ENCODE results near the gene EFCAB6. TPM values are rescaled to one million over a fixed set of nuclear protein-coding genes. Genes with fewer than 3 reads are reported as not detected.

The EFCAB6 gene
- total and polyA plus RNA-seq, 4 donors = 0.14 to 2.1 (median 0.53) TPM

- H3K36me3 ChIP-seq (ENCODE audit: control insufficient read depth in 4 of 4, insufficient read depth in 3 of 4, low read depth in 1 of 4, low read length in 3 of 4) = no peaks in the 10 kb centered on the region
- no peak for DNase-seq (ENCODE audit: low spot score)
- H3K27me3 ChIP-seq (ENCODE audit: control insufficient read depth in 4 of 4, insufficient read depth in 4 of 4, low read length in 3 of 4) = no peaks in the 10 kb centered on the region
- no peak overlapping the region for H3K27ac ChIP-seq (ENCODE audit: low read depth in 1 of 2, low read length in 2 of 2)
- peaks cover 3 to 17% (median 10%) of the 10 kb centered on the region in 4 donors for H3K4me1 ChIP-seq (ENCODE audit: control insufficient read depth in 4 of 4, insufficient read depth in 4 of 4, low read length in 3 of 4)
- whole genome bisulfite sequencing = 76% methylated on average over 6 of the region's 6 CpGs
- TF ChIP-seq FOXA1 (IDR thresholded peaks at IDR 0.05) = no peak
- no peak for TF ChIP-seq CTCF (IDR thresholded peaks at IDR 0.05; ENCODE audit: low read depth, low read length, missing input control)
- no peak for TF ChIP-seq SP1 (IDR thresholded peaks at IDR 0.05)
- TF ChIP-seq JUND (IDR thresholded peaks at IDR 0.05) = no peak
- TF ChIP-seq NR2F2 (IDR thresholded peaks at IDR 0.05) = no peak
- no peak for TF ChIP-seq GABPA (IDR thresholded peaks at IDR 0.05 in 1 of 2, conservative IDR thresholded peaks at IDR 0.05 in 1 of 2)
- no peak for TF ChIP-seq HNF4G (IDR thresholded peaks at IDR 0.05)
- TF ChIP-seq RXRA (IDR thresholded peaks at IDR 0.05) = no peak
- TF ChIP-seq ZBTB33 (IDR thresholded peaks at IDR 0.05) = no peak
- no peak for TF ChIP-seq ATF3 (IDR thresholded peaks at IDR 0.05)
- TF ChIP-seq REST (IDR thresholded peaks at IDR 0.05) = no peak
- no peak for TF ChIP-seq MAX (IDR thresholded peaks at IDR 0.05)
- TF ChIP-seq YY1 (IDR thresholded peaks at IDR 0.05) = no peak
- no peak for TF ChIP-seq HNF4A (conservative IDR thresholded peaks at IDR 0.05)
- no peak for TF ChIP-seq EGR1 (IDR thresholded peaks at IDR 0.05; ENCODE audit: low read depth in 2 of 2)
- TF ChIP-seq RAD21 (IDR thresholded peaks at IDR 0.05) = no peak
- TF ChIP-seq TAF1 (conservative IDR thresholded peaks at IDR 0.05) = no peak
- H3K9ac ChIP-seq (ENCODE audit: low read depth in 1 of 2, low read length in 2 of 2) = no peak overlapping the region
- no peaks in the 10 kb centered on the region for H3K9me3 ChIP-seq (ENCODE audit: control insufficient read depth in 4 of 4, low read length in 3 of 4)
- H3K4me3 ChIP-seq (ENCODE audit: low read depth in 1 of 3, low read length in 3 of 3) = no peak overlapping the region
These were observed 16.6 kb upstream of the EFCAB6 start for GRCh38 chr22:43828725-43828997.
